DMS53 (cell line): Measurements from ENCODE around the gene C9orf152.
"Not testable (repeated sequence)": the region's sequence is repeated elsewhere in the genome, so short reads cannot be mapped to it uniquely, and the experiment has no call there.

Experiments
- DNase-seq: peaks from one replicate; lab custom pipeline; 2025; lab: John Stamatoyannopoulos, UW

The C9orf152 gene, protein sequence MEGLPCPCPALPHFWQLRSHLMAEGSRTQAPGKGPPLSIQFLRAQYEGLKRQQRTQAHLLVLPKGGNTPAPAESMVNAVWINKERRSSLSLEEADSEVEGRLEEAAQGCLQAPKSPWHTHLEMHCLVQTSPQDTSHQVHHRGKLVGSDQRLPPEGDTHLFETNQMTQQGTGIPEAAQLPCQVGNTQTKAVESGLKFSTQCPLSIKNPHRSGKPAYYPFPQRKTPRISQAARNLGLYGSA

DNA sequence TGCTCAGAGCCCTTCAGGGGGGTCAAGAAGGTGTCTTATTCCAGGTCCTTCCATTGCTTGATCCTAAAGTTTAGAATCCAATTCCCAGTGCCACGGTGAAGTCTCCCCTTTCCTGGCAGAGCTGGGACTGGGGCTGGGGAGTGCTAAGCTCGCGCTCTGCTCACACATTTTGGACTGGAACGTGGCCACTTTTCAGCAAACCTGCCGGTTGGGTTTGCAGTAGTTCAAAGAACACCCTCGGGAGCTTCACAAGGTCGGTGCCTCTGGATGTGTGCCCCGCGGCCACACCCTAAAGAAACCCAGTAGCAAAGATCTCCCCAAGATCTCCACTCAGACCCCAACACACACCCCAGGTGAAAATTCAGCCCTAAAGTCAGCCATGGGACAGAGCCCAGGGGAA, at the start of gene C9orf152:
Gene C9orf152, minus strand, starts transcription at position 129 of the 400 bp plus-strand sequence. CDS start 580 bp downstream, outside the sequence.
- peak; percentile 53 for DNase-seq

DNA sequence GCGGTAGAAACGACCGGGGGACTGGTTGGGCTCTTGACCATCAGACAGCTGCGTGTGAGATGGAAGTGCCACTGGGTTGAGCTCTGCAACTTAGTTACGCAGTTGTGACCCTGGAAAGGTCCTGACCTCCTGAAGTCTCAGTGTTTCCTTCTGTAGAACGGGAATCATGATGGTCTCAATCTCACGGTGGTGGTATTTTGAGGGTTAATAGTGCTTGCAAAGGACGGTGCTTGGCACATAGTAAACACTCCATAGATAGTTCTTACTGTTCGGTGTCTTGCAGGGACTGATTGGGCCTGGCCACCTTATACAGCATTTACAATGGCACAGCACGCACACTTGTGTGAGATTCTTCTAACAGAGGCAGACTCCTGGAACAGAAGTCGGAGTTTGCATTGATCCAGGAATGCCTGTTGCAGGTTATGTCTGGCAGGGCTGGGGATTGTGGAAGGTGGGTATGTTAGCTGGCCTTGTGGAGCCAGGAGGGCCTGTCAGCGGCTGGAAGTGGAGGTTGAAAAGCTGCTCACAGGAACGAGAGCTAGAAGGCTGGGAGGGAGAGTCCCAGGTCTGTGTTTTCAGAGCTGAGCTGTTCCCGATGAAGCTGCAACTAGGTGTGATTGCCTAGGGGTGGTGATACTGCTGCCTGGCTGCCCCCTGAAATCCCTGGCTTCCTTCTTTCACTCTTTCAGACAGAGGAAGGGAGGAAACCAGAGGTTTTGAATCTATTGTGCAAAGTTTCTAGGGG, 49.3 kb upstream of the C9orf152 start:
- peak; percentile 57 for DNase-seq

DNA sequence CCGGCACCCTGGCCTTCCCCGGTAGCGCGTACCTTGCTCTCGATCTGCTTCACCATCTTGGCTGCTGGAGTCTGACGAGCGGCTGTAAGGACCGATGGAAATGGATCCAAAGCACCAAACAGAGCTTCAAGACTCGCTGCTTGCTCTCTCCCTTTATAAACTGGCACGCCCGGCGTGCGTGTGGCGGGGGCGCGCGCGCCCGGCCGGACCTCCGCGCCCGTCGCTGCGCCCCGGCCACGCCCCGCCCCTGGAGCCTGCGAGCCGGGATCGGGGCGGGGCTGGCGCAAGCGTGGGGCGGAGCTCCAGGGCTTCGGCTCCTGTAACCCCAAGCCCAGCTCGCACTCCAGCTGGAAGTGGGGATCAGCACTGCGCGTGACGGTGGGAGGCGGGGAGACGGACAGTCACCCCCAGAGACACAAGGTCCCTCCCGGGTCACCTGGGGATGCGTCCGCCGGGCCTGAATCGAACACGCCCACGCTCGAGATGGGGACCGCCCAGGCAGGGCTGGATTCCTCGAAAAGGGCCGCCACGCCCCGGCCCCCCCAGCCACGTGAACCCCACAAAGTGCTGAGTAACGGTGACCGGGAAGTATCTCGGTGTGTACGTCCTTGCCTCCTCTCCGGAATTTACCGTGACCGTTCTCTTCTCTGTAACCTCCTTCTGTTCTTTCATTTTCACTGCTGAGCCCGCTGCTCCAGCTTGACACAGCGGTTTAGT, 48.6 kb upstream of the C9orf152 start, which contains the start of gene TXN:
Gene TXN, minus strand, starts transcription at position 128 of the 717 bp plus-strand sequence. Its CDS starts 72 bp downstream, at position 56.
- DNase-seq = peak; percentile 91

DNA sequence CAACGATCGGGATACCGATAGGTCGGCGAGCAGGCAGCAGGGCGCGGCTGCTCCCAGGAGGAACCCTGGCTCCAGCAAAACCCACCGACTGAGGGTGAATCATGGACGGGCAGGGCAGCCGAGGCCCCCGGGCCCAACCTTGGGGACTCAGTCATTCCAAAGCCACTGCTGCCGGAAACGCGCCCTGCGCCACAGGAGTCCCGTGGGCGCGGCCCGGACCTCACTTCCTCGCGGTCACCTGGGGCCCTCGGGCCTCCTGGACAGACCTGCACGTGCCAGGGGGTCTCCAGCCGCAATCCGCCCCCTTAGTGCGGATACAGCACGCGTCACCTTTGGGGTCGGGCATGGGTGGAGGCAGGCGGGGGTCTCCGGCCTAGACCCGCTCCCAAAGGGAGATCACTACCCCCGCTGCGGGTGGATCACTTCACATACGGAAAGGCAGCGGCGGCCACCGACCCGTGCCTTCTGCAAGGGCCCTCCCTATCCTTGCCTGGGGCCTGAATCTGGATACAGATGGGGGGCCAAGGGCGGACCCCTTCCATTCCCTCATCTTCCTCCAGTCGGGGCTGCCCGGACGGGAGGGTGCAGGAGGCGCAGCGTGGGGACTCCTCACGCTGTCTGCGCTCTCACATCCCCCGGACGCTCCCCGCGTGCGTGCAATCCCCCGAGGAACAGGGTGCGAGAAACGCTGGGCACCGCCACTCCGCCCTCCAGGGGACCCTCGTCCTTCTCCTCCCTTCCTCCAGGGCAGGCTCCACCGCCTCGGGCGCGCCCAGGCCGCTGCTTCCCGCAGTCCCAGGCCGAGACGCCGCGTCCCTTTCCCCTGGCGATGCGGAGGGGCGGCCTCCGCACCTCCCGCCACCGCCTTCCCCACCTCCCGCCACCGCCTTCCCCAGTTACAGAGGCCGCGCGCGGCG, 47.8 kb upstream of the C9orf152 start:
- DNase-seq = peak; percentile 74

DNA sequence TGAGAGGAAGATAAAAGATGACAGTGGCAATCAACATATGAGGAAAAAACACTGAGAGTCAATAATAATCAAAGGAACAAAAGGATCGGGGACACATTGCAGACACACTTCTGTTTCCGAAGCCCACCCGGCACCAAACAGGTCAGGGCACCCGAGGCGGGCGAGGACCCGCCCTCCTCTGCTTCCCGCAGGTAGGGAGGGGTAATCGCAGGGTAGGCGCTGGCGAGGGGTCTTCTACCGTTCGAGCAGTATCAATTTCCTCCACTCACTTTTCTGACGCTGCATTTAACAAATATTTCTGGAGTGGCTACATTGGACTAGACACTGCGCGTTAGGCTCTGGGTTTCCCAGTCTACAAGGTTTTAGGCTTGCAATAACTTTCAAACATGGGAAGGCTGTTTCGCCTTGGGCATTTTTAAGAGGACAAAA, 47.1 kb upstream of the C9orf152 start:
- peak; percentile 48 for DNase-seq

DNA sequence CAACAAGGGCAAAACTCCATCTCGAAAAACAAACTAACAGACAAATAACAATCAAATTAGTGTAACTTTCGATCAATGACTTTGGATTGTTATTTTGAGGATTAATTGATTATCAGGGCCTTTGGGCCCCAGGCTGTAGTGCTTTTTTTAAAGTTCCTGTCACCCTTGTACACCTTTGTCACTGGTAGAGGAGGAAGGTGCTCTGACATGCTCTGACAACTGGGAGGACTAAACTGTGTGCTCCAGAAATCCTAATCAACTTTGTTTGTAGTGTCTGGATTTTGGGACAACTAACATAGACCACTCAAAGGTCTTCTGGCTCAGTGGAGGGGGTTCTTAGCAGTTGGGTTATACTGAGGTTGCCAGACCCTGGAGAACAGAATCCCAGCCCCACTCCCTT, 46.5 kb upstream of the C9orf152 start:
- DNase-seq = no peak

DNA sequence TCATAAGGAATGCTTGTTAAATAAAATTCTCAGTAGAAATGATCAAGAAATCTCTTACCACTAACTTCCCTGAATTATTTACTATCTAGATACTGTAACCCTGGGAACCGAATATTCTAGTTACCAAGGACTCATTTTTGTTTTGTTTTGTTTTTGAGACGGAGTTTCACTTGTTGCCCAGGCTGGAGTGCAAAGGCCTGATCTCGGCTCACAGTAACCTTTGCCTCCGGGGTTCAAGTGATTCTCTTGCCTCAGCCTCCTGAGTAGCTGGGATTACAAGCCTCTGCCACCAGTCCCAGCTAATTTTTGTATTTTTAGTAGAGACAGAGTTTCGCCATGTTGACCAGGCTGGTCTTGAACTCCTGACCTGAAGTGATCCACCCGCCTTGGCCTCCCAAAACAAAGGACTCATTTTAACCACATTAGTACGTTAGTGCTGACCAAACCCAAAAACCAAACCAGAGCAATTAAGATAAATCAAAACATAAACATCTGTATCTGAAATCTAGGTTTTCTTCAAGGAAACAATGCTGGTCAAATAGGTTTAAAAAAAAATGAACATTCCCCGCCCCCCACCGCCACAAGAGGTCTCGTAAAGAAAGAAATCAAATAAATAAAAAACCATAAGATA, 44.7 kb upstream of the C9orf152 start:
- DNase-seq = peak; percentile 28

DNA sequence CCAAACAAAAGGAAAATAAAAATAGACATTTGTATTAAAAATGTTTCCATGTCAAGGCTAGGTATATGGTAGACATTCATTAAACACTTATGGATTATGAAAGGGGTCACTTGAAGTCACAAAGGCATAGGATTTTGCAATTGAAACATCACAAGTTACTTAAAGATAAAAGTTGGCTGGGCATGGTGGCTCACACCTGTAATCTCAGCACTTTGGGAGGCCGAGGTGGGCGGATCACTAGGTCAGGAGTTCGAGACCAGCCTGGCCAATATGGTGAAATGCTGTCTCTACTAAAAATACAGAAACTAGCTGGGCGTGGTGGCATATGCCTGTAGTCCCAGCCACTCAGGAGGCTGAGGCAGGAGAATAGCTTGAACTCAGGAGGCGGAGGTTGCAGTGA, 43.8 kb upstream of the C9orf152 start:
- not testable (repeated sequence) for DNase-seq

DNA sequence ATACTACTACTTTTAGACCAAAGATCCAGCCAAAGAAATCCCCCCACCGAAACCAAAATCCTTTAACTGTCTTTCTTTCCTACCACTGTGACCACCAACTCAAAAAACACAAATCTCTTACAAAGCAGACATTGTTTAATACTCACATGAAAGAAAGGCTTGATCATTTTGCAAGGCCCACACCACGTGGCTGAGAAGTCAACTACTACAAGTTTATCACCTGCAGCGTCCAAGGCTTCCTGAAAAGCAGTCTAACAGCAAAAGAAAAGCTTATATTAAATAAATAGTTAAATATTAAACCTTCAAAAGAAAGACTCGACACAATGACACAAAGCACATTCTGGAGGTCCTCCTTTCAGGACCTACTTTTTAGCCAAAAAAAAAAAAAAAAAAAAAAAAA, 43.3 kb upstream of the C9orf152 start:
- peak; percentile 21 for DNase-seq

DNA sequence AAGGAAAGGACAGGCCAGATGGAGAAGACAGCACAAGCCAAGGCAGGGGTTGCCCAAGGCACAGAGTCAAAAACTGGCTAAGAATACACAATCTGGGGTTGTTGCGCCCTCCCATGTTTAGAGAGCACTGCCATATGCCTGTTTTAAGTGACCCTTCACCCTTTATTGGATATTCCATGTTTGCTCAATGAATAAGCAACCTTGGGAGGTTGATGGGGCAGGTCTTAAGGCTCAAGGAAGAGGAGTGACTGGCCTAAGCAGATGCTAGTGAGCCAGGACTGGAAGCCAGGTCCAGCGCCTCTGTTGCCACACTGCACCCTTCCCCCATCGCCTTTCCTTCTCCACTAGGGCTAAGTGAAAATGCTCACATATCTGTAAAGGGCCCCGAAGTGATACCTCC, 41.6 kb upstream of the C9orf152 start:
- DNase-seq = no peak

DNA sequence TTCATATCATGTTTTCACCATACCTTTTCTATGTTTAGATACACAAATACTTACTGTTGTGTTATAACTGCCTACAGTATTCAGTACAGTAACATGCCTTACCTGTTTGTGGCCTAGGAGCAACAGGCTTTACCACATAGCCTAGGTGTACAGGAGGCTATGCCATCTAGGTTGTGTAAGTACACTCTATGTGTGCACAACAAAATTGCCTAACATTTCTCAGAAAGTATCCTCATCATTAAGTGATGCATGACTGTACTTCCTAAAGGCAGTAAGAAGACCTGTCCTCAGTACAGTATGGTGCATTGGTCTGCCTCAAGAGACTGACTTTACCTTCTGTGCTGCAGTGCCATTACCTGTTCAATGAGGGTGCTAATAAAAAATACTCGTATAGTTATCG, 40.4 kb upstream of the C9orf152 start:
- no peak for DNase-seq

DNA sequence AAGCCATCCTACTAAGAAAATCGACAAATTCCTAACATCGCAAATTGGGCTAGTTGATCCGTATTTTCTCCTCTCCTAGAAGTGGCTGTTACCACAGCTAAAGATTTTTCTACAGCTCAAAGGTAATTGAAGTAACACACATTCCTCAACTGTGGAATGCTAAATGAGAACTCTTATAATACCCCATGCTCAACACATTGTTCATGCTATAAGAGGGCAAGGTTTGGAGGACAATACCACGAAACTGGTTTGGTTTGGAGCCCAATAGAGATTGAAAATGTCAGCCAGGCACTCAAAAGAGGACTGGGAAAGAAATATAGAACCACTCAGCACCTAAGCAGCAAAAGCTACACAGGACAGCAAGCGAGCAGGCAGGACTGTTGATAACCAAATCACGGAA, 38.3 kb upstream of the C9orf152 start:
- no peak for DNase-seq

DNA sequence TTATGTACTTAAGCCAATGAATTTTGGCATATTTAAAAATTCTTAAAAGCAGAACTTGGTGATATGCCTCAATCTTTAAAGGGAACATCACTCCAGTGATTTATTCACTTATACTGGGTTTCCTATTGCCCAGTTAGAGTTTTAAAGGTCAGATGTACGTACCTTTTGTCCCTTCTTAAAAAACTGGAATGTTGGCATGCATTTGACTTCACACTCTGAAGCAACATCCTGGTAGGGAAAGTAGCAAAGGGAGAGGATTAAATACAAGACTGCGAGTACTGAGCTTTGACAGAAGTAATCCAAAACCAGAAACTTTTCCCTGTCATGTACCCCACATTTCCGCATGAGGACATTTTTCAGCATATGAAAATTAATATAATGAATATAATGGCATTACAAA, 36.7 kb upstream of the C9orf152 start:
- no peak for DNase-seq

DNA sequence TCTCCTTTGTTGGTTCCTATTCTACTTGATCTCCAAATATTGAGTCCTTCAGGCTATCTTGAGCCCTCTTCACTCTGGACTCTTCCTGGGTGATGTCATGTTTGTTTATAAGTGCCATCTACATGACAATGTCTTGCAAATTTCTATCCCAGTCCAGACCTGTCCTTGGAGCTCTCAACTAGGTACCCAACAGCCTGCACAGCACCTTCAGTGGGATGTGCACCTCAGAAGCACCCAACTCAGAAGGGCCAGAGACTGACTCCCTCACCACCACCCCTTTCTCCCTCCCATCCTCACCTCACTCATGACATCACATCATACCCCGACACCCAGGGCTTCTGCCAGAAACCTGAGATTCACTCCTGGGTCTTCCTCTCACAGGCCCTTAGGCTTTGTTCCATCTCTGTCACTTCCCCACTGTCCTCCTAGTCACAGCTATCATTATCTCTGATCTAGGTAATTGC, 33.9 kb upstream of the C9orf152 start:
- peak; percentile 43 for DNase-seq

DNA sequence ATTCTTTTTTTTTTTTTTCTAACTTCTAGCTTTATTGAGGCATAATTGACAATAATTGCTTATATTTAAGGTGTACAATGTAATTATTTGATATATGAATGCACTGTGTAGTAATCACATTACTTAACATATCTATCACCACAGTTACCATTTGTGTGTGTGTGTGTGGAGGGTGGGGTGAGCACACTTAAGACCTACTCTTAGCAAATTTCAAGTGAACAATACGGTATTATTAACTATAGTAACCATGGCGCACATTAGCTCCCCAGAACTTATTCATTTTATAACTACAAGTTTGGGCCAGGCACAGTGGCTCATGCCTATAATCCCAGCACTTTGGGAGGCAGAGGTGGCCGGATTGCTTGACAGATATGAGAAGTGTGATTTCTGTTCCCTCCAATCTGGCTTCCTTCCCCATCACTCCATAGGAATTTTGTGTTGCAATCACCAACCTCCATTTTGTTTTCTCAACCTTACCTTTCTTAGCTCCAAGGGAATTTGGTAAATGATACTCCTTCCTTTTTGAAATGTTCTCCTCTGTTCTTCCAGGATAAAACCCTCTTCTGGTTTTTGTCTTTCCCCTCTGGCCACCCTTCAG, 33.4 kb upstream of the C9orf152 start:
- no peak for DNase-seq

DNA sequence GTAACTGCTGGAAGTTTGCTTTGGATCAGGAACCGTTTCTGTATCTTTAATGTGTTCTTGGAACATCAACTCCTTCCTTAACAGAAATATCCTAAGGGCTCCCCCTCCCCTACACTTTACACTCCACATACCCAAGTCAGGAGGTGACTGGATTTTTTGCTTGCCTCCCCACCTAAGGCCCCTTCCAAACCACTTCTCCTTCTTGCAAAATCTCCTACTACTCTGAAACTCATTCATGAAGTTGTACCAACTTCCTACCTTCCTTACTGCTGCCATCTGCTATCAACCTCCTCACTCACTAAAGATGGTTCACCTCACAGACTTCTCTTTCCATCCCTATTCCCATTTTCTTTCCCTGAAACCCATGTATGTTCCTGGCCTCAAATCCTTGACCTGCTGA, 32.2 kb upstream of the C9orf152 start:
- DNase-seq = no peak

DNA sequence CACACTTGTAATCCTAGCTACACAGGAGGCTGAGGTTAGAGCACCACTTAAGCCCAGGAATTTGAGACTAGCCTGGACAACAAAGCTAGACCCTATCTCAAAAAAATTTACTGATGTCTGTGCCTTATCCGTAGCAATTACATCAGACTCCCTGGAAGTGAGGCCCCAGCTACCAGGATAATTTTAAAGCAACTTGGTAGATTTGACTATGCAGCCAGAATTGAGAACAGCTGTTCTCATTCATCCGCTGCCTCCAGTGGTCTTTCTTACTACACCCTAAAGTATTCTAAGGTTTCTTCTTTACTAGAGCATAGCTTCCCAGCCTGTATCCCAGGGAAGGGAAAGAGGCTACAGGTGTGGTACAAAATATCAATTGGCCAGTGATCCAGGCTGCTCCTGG, 20.4 kb upstream of the C9orf152 start:
- no peak for DNase-seq

DNA sequence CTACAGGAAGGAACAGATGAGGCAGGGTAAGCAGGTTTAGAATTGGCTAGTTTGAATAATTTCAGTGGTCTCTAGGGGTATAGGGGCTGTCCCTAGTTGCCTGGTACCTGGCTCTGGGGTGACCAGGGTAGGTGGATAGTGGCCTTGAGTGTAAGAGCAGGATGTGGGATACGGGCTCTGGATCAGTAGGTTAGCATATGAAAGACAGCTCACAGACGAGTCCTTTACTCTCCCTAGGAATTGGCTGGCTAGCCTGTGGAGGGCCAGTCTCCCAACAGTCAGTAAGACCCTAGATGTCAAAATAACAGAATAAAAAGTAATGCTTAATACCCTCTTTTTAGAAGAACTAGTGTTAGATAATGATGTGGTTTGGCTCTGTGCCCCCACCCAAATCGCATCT, 16.6 kb upstream of the C9orf152 start:
- DNase-seq = no peak

DNA sequence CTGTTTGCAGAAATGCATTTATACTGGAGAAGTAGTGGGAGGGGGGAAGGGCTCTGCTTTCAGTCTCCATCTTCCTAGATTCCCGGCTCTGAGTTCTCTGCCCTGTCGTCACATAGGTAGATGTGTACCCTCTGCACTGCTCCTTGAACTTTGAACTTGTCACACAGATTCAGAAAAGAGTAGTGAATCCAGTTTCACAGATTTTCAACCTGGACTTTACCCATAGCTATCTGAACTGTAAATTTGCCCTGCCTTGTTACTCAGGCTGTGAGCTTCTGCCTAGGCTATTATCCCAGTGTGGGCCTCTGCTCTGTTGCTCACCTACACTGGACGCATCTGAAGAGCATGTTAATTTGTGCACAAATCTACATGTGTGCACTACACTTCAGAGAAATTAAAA, 12.8 kb upstream of the C9orf152 start:
- peak; percentile 16 for DNase-seq

DNA sequence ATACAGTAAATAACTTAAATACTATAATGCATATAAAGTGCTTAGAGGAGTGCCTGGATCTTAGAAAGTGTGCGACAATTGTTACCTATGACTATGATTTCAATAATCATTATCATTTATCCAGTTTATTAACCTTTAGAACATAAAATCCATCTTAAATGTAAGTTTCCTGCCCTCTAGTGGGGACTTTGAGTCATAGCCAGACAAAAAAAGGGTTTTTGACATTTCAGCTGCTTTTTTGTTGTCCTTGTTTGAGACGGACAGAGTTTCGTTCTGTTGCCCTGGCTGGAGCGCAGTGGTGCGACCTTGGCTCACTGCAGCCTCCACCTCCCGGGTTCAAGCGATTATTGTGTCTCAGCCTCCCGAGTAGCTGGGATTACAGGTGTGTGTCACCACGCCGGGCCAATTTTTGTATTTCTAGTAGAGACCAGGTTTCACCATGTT, 9.7 kb upstream of the C9orf152 start:
- DNase-seq = peak; percentile 74
